ENCODE results near the gene GBX1. TPM values are rescaled to one million over a fixed set of nuclear protein-coding genes. Genes with fewer than 3 reads are reported as not detected.

GBX1 gene
- polyA plus RNA-seq, 1 donor (not counting 4 experiments of a cell fraction or from before 2014, with no cell fraction given) = not detected

DNA sequence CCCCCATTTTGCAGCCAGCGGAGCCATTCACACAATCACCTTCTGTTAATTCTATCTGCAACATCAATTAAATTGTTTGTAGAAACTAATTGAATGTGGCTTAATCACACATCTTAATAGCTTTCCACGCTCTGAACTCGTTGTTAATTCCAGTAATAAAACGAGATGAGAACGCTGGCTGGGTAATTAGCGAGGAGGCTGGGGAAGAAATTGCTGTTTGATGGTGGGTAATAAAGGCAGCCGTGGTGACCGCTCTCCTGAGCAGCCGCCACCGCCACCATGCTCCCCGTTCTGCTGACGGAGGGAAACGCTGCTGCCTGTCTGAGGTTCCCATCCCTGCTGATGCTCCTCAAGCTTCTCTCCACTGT, 36.3 kb downstream of the GBX1 start:
- no peak for DNase-seq (ENCODE audit: low read depth, low spot score)
- peaks cover 6% of the 10 kb centered on the region for H3K79me2 ChIP-seq (ENCODE audit: control insufficient read depth, insufficient read depth, low read length)
- H3K4me3 ChIP-seq (ENCODE audit: control insufficient read depth in 2 of 3, extremely low read depth in 1 of 3, insufficient read depth in 2 of 3, low read depth in 1 of 3, low read length in 3 of 3) = no peak overlapping the region
- no peak overlapping the region for H3K4me2 ChIP-seq (ENCODE audit: control insufficient read depth, extremely low read depth, insufficient read depth, low read depth, low read length)
- peaks cover 49 to 66% of the 10 kb centered on the region in 2 experiments for H3K36me3 ChIP-seq (ENCODE audit: control insufficient read depth in 2 of 2, extremely low read depth in 1 of 2, insufficient read depth in 2 of 2, low read length in 2 of 2)
- no peaks in the 10 kb centered on the region for H3K27me3 ChIP-seq (ENCODE audit: control insufficient read depth, extremely low read depth, insufficient read depth, low read length)
- H3K4me1 ChIP-seq (ENCODE audit: control insufficient read depth, extremely low read depth, insufficient read depth, low read length) = no peaks in the 10 kb centered on the region
- no peak overlapping the region for H3K9ac ChIP-seq (ENCODE audit: control insufficient read depth, extremely low read depth, insufficient read depth, low read length)
- no peak overlapping the region for H3K27ac ChIP-seq (ENCODE audit: control insufficient read depth, insufficient read depth, low read length)
- peaks cover 16% of the 10 kb centered on the region for H4K20me1 ChIP-seq (ENCODE audit: control insufficient read depth, extremely low read depth, insufficient read depth, low read length)
- FAIRE-seq = no peak
- no peak for TF ChIP-seq EZH2 (IDR thresholded peaks at IDR 0.05; ENCODE audit: low read length)
- TF ChIP-seq, protein P1, sequence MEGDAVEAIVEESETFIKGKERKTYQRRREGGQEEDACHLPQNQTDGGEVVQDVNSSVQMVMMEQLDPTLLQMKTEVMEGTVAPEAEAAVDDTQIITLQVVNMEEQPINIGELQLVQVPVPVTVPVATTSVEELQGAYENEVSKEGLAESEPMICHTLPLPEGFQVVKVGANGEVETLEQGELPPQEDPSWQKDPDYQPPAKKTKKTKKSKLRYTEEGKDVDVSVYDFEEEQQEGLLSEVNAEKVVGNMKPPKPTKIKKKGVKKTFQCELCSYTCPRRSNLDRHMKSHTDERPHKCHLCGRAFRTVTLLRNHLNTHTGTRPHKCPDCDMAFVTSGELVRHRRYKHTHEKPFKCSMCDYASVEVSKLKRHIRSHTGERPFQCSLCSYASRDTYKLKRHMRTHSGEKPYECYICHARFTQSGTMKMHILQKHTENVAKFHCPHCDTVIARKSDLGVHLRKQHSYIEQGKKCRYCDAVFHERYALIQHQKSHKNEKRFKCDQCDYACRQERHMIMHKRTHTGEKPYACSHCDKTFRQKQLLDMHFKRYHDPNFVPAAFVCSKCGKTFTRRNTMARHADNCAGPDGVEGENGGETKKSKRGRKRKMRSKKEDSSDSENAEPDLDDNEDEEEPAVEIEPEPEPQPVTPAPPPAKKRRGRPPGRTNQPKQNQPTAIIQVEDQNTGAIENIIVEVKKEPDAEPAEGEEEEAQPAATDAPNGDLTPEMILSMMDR (optimal IDR thresholded peaks at IDR 0.05 in 1 of 3, IDR thresholded peaks at IDR 0.05 in 1 of 3, conservative IDR thresholded peaks at IDR 0.05 in 1 of 3; ENCODE audit: extremely low read depth in 1 of 3, insufficient read depth in 2 of 3, low read length in 3 of 3) = no peak
- no peak overlapping the region for H2AFZ ChIP-seq (ENCODE audit: control insufficient read depth, low read length)
- H3K9me1 ChIP-seq (ENCODE audit: control insufficient read depth, extremely low read depth, insufficient read depth, low read length) = no peaks in the 10 kb centered on the region
- H3K9me3 ChIP-seq (ENCODE audit: control insufficient read depth, low read depth, low read length) = no peaks in the 10 kb centered on the region
- dilution Hi-C loops (cut with MboI; ENCODE audit: extremely low pct_ligation_motif_present, low sequenced_read_pairs) = no loop called here

DNA sequence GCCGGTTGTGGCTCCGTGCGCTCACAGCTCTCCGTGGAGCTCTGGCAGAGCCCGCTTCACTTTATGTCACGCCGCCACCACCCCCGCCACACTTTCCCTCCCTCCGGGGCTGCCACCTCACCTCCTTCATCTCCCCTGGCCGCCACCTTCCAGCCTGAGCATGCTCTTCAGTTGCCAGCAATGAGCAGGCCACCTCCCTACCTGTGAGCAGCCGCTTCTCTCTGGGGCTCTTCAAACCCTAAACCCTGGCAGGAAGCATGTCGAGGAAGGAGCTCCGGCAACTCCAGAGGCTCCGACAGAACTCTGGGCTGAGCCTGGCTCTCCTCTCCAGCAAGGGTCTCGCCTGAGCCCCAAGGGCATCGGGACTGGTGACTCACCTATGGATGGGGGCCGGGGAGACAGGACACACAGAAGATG, 36.7 kb downstream of the GBX1 start:
- Histone ChIP-seq H3K79me2 (ENCODE audit: control insufficient read depth, insufficient read depth, low read length) (peaks cover 6% of the 10 kb centered on the region), H3K4me1 (ENCODE audit: control insufficient read depth, extremely low read depth, insufficient read depth, low read length) (peaks cover under 1% of the 10 kb centered on the region), H3K9me1 (ENCODE audit: control insufficient read depth, extremely low read depth, insufficient read depth, low read length) (no peaks in the 10 kb centered on the region), H3K36me3 (ENCODE audit: control insufficient read depth in 2 of 2, extremely low read depth in 1 of 2, insufficient read depth in 2 of 2, low read length in 2 of 2) (peaks cover 44 to 62% of the 10 kb centered on the region in 2 experiments), H3K27me3 (ENCODE audit: control insufficient read depth, extremely low read depth, insufficient read depth, low read length) (no peaks in the 10 kb centered on the region), H2AFZ (ENCODE audit: control insufficient read depth, low read length) (no peak overlapping the region), H3K4me2 (ENCODE audit: control insufficient read depth, extremely low read depth, insufficient read depth, low read depth, low read length) (no peak overlapping the region), H3K27ac (ENCODE audit: control insufficient read depth, insufficient read depth, low read length) (no peak overlapping the region), H3K9me3 (ENCODE audit: control insufficient read depth, low read depth, low read length) (no peaks in the 10 kb centered on the region), H3K9ac (ENCODE audit: control insufficient read depth, extremely low read depth, insufficient read depth, low read length) (no peak overlapping the region), H4K20me1 (ENCODE audit: control insufficient read depth, extremely low read depth, insufficient read depth, low read length) (peaks cover 16% of the 10 kb centered on the region), H3K4me3 (ENCODE audit: control insufficient read depth in 2 of 3, extremely low read depth in 1 of 3, insufficient read depth in 2 of 3, low read depth in 1 of 3, low read length in 3 of 3) (no peak overlapping the region)
- dilution Hi-C loops (cut with MboI; ENCODE audit: extremely low pct_ligation_motif_present, low sequenced_read_pairs) = no loop called here
- DNase-seq (ENCODE audit: low read depth, low spot score) (no peak), FAIRE-seq (no peak)
- TF ChIP-seq EZH2 (IDR thresholded peaks at IDR 0.05; ENCODE audit: low read length) = no peak
- TF ChIP-seq, protein P1 (optimal IDR thresholded peaks at IDR 0.05 in 1 of 3, IDR thresholded peaks at IDR 0.05 in 1 of 3, conservative IDR thresholded peaks at IDR 0.05 in 1 of 3; ENCODE audit: extremely low read depth in 1 of 3, insufficient read depth in 2 of 3, low read length in 3 of 3) = no peak
